Lower lobe of right lung (tissue), 2 donors: ENCODE measurements around the gene COL18A1. TPM values are rescaled to one million over a fixed set of nuclear protein-coding genes. Genes with fewer than 3 reads are reported as not detected.
"Not testable (repeated sequence)": the region's sequence is repeated elsewhere in the genome, so short reads cannot be mapped to it uniquely, and the experiment has no call there.

Source experiments
- ATAC-seq, 2 donors: fragments of 200-7000 bp; cut with Tn5 transposase; one replicate each; pipeline ENCODE4 v1.9.1; 2020 to 2022; ENCODE audit warnings: mild to moderate bottlenecking in 2 of 2, moderate library complexity in 2 of 2
- DNase-seq: peaks from one replicate; pipeline ENCODE4 v3.0.0-alpha.2; 2020
- H3K27ac ChIP-seq: fragments of 200-600 bp; one replicate; pipeline ENCODE4 v1.8.0; 2022
- H3K27me3 ChIP-seq: fragments of 200-600 bp; one replicate; pipeline ENCODE4 v1.8.0; 2022; ENCODE audit warnings: low read depth
- H3K36me3 ChIP-seq: fragments of 200-600 bp; one replicate; pipeline ENCODE4 v1.8.0; 2022; ENCODE audit warnings: mild to moderate bottlenecking
- H3K4me1 ChIP-seq: fragments of 200-600 bp; one replicate; pipeline ENCODE4 v1.8.0; 2022
- H3K4me3 ChIP-seq: fragments of 200-600 bp; one replicate; pipeline ENCODE4 v1.8.0; 2022; ENCODE audit warnings: mild to moderate bottlenecking
- H3K9me3 ChIP-seq: fragments of 200-600 bp; one replicate; pipeline ENCODE4 v1.8.0; 2022
- intact Hi-C: fragments of 100-400 bp; cut with DNase I; formaldehyde crosslinking; loops from one replicate; pipeline ENCODE4 v1.11.0; 2022
- total RNA-seq: library from RNA; stranded (reverse); fragmentation: NEBNext Ultra II Directional; extraction: Animal tissue kit (Norgen Biotek cat#: 25700); gene quantifications from one replicate; pipeline ENCODE4 v1.2.1, GENCODE V29; 2021
- TF ChIP-seq, protein P1 (sequence below): fragments of 200-600 bp; IDR thresholded peaks from one replicate; pipeline ENCODE4 v1.8.0; 2022; ENCODE audit warnings: antibody characterized with exemption, mild to moderate bottlenecking
- donor health status: DM: no; HTN: yes; CAD: no; lungs with severe emphysema.

Gene COL18A1
- total RNA-seq, 1 donor from 2014 or later = 45.1 TPM

DNA sequence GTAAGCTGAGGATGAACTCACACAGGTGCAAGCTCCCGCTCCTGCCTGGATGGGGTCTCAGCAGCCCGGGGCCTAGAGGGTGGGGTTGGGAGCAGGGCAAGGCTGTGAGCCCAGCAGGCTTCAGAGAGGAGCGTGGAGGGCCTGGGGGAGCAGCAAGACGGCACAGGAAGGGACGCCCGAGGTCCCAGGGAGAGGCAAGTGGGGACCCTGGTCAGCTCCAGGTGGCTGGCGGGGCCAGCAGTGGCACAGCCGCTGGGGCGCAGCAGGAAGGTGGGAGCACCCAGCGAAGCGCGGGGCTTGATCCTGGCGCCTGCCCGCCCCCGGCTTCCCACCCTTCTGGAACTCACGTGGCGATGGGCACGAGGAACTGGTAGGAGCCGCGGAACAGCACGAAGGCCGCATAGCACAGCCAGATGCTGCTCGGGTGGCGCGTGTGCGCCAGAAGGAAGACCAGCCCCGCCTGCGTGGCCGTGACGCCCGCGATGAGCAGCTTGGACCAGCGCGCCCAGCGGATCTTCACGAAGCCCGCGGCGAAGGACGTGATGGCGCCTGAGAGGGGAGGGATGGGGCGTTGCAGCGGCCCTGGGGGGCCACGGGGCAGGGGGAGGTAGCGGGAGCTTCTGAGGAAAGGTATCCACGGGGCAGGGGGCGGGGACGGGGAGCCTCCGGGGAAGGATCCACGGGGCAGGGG is 125.6 kb downstream of the COL18A1 start:
- ATAC-seq = no peak
- TF ChIP-seq, protein P1, sequence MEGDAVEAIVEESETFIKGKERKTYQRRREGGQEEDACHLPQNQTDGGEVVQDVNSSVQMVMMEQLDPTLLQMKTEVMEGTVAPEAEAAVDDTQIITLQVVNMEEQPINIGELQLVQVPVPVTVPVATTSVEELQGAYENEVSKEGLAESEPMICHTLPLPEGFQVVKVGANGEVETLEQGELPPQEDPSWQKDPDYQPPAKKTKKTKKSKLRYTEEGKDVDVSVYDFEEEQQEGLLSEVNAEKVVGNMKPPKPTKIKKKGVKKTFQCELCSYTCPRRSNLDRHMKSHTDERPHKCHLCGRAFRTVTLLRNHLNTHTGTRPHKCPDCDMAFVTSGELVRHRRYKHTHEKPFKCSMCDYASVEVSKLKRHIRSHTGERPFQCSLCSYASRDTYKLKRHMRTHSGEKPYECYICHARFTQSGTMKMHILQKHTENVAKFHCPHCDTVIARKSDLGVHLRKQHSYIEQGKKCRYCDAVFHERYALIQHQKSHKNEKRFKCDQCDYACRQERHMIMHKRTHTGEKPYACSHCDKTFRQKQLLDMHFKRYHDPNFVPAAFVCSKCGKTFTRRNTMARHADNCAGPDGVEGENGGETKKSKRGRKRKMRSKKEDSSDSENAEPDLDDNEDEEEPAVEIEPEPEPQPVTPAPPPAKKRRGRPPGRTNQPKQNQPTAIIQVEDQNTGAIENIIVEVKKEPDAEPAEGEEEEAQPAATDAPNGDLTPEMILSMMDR = no peak
- Histone ChIP-seq H3K27ac (no peak overlapping the region), H3K4me1 (peaks cover 28% of the 10 kb centered on the region), H3K27me3 (no peaks in the 10 kb centered on the region), H3K9me3 (no peaks in the 10 kb centered on the region), H3K36me3 (peaks cover 12% of the 10 kb centered on the region), H3K4me3 (no peak overlapping the region)
- intact Hi-C loops = no loop called here
- DNase-seq = peak; percentile 39

DNA sequence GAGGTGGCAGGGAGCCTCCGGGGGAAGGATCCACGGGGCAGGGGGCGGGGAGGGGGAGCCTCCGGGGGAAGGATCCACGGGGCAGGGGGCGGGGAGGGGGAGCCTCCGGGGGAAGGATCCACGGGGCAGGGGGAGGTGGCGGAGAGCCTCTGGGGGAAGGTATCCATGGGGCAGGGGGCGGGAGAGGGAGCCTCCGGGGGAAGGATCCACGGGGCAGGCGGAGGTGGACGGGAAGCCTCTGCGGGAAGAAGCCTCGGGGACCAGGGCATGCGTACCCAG is 126.1 kb downstream of the COL18A1 start:
- Histone ChIP-seq H3K36me3 (peaks cover 11% of the 10 kb centered on the region), H3K4me1 (peaks cover 28% of the 10 kb centered on the region)
- H3K27ac ChIP-seq, H3K4me3 ChIP-seq, H3K27me3 ChIP-seq, ATAC-seq, H3K9me3 ChIP-seq, intact Hi-C loops, DNase-seq: not testable (repeated sequence)

DNA sequence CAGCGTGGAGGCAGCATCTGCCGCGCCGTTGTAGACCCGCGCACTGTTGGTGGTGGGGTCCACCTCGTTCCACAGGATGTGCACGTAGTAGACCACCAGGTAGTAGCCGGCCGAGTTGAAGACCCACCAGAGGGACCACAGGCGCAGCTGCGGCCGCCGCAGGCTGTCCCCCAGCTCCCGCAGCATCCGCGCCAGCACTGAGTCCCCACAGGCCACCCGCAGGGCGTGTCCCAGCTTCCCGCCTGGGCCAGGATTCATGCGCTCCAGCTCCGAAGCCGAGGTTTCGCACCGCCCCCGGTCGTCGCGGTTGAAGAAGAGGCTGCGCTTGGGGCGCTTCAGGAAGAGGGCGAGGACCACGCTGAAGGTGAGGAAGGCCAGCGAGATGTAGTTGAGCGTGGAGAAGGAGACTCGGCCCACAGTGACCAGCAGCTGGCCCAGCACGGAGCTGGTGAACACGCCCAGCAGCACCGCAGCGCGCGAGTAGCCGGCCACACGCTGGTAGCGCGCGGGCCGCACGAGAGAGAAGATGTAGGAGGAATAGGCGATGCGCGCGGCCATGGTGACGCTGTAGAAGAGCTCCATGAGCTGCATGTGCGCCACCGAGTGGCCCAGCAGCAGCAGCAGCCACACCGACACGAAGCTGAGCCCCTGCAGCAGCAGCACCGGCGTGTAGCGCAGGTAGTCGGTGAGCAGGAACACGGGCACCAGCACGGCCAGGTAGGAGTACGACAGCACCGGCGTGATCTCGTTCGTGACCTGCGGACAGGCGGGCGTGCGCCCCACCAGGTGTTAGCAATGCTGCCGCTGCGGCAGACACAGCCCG is 126.6 kb downstream of the COL18A1 start:
- DNase-seq = peak; percentile 45

DNA sequence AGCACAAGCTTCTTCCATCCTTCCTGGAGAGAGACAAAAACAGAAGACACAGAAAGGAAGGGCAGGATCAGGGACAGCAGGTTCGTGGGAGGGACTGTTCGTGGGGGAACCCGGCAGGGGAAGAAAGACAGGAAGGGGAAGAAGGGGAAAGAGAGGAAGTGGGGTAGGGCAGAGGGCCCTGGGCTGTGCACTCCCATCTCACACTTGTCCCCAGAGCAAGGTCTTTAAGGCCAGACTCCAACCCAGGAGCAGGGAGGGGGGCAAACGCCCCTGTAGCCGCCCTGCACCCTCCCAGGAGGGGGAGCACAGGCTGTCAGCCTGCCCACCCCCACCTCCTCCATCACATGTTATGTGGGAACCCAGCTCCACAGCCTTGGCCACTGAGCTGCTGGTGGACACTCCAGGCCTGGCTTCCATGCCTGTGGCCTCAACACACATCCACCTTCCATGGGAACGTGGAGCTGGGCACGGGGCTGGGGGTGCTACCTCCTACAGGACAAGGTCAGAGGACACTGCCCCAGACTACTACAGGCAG is 127.9 kb downstream of the COL18A1 start:
- Histone ChIP-seq H3K4me3 (peak overlapping the region; percentile 8), H3K36me3 (peaks cover 8% of the 10 kb centered on the region), H3K4me1 (peaks cover 28% of the 10 kb centered on the region), H3K9me3 (no peaks in the 10 kb centered on the region), H3K27me3 (no peaks in the 10 kb centered on the region), H3K27ac (peak overlapping the region; percentile 68)
- ATAC-seq (peak in 1 of 2 donors; percentile 18), DNase-seq (peak; percentile 56)
- TF ChIP-seq, protein P1 = no peak
- intact Hi-C loops = no loop called here

More for the DNA sequence above, 126.6 kb downstream of the COL18A1 start:
- H3K27me3 ChIP-seq = no peaks in the 10 kb centered on the region
- intact Hi-C loops = no loop called here
- H3K4me3 ChIP-seq = no peak overlapping the region
- H3K4me1 ChIP-seq = peaks cover 28% of the 10 kb centered on the region
- H3K27ac ChIP-seq = no peak overlapping the region
- no peaks in the 10 kb centered on the region for H3K9me3 ChIP-seq
- H3K36me3 ChIP-seq = peaks cover 8% of the 10 kb centered on the region
- ATAC-seq = no peak
- TF ChIP-seq, protein P1 = no peak

DNA sequence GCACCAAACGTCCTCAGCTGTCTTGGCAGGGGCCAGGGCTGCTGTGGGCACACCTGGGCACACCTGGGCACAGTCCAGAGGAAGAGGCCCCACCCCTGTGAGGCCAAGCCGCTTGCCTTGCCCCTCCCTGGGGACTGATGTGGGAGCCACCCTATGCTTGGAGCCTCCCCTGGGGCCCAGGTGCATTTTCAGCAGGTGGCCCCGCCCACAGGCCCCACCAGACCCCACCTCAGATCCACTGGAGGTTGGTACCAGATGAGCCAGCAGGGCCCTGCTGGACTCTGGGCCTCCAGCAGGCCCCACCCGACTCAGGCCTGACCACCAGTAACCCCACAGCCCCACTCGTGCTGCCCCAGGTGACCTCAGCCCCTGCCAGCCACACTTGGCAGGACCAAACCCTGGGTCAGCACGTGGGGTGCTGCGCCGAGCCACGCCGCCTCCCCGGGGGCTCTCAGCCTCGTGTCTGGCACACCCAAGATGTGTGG is 128.4 kb downstream of the COL18A1 start:
- no peak for ATAC-seq
- Histone ChIP-seq H3K27ac (peak overlapping the region; percentile 68), H3K27me3 (no peaks in the 10 kb centered on the region), H3K4me3 (peak overlapping the region; percentile 8), H3K9me3 (no peaks in the 10 kb centered on the region), H3K36me3 (peaks cover 8% of the 10 kb centered on the region), H3K4me1 (peaks cover 28% of the 10 kb centered on the region)
- TF ChIP-seq, protein P1 = no peak
- intact Hi-C loops = no loop called here
- peak; percentile 45 for DNase-seq
